GM12878 (cell line): ENCODE measurements around the gene NFU1. TPM values are rescaled to one million over a fixed set of nuclear protein-coding genes. Genes with fewer than 3 reads are reported as not detected.

Experiments used
- ATAC-seq: fragments of 200-7000 bp; cut with Tn5 transposase; 3 replicates; pipeline ENCODE4 v1.9.1; 2020; ENCODE audit warnings: mild to moderate bottlenecking, moderate library complexity
- BruUV-seq: library from RNA; stranded (reverse); fragments of 400-500 nt; replicated peaks from 2 replicates; lab custom pipeline; 2021; lab: Mats Ljungman, UMichigan
- CTCF ChIA-PET: fragments of 300-600 bp; sonication (Branson Sonifier 250); formaldehyde crosslinking; extraction: SDS; loops from one replicate; lab custom pipeline; 2021; ENCODE audit warnings: inconsistent platforms; lab: Yijun Ruan, JAX
- POLR2A ChIA-PET: fragments of 350-600 bp; formaldehyde crosslinking; extraction: SDS; loops from one replicate; lab custom pipeline; 2021; ENCODE audit warnings: inconsistent platforms; lab: Charles Lee
- RAD21 ChIA-PET: fragments of 300-600 bp; sonication (Branson Sonifier 250); formaldehyde crosslinking; loops from one replicate; lab custom pipeline; 2023; ENCODE audit warnings: antibody characterized with exemption; ENCODE audit not compliant: unreplicated experiment; lab: Charles Lee
- SMC1A ChIA-PET: fragments of 300-600 bp; sonication (Branson Sonifier 250); formaldehyde crosslinking; loops from one replicate; lab custom pipeline; 2023; ENCODE audit not compliant: unreplicated experiment, uncharacterized antibody; lab: Charles Lee
- DNase-seq: peaks from one replicate; pipeline ENCODE4 v3.0.0-alpha.2; 2011; ENCODE audit warnings: low read depth, low spot score
- FAIRE-seq: peaks from 3 replicates; lab custom pipeline; 2011; peaks lifted over from hg19 to GRCh38; lab: Jason Lieb, UNC
- H2AFZ ChIP-seq: 2 replicates; pipeline ENCODE4 v1.6.0; 2011; ENCODE audit warnings: low read depth, low read length, control low read depth; ENCODE audit not compliant: control insufficient read depth
- H3K27ac ChIP-seq: 2 replicates; pipeline ENCODE4 v1.5.1; 2011; ENCODE audit warnings: control low read depth; ENCODE audit not compliant: control insufficient read depth, insufficient read depth
- H3K27me3 ChIP-seq, 2 experiments: replicated peaks in 1 of 2; 2 replicates each; pipeline versions ENCODE4 v1.6.0 to v1.6.1; 2011; ENCODE audit warnings: low read length in 1 of 2; ENCODE audit not compliant: control insufficient read depth in 2 of 2, insufficient read depth in 2 of 2
- H3K36me3 ChIP-seq, 2 experiments: 2 replicates each; pipeline ENCODE4 v1.5.1; 2011; ENCODE audit warnings: low read length in 1 of 2; ENCODE audit not compliant: control insufficient read depth in 2 of 2, insufficient read depth in 2 of 2
- H3K4me1 ChIP-seq: 2 replicates; pipeline ENCODE4 v1.6.1; 2011; ENCODE audit warnings: mild to moderate bottlenecking, low read length, moderate library complexity, mixed read lengths; ENCODE audit not compliant: control insufficient read depth, insufficient read depth
- H3K4me2 ChIP-seq: 2 replicates; pipeline ENCODE4 v1.6.0; 2011; ENCODE audit warnings: control low read depth; ENCODE audit not compliant: control insufficient read depth, insufficient read depth
- H3K4me3 ChIP-seq: fragments of 200-600 bp; sonication (generic); 2 replicates; pipeline ENCODE4 v1.5.1; 2016
- H3K79me2 ChIP-seq: 2 replicates; pipeline ENCODE4 v1.6.0; 2011; ENCODE audit warnings: low read length; ENCODE audit not compliant: control insufficient read depth, insufficient read depth
- H3K9ac ChIP-seq: 2 replicates; pipeline ENCODE4 v1.8.0; 2011; ENCODE audit warnings: low read length, control low read depth, mixed read lengths; ENCODE audit not compliant: control insufficient read depth, insufficient read depth
- H3K9me3 ChIP-seq: replicated peaks from 3 replicates; pipeline ENCODE4 v1.5.1; 2011; ENCODE audit warnings: mild to moderate bottlenecking, low read length; ENCODE audit not compliant: control insufficient read depth, insufficient read depth
- H4K20me1 ChIP-seq: 2 replicates; pipeline ENCODE4 v1.6.0; 2011; ENCODE audit not compliant: control insufficient read depth, insufficient read depth
- ATF3 ChIP-seq: IDR thresholded peaks from 2 replicates; pipeline ENCODE4 v1.6.1; 2011; ENCODE audit warnings: low read depth, mild to moderate bottlenecking, low read length, moderate library complexity, borderline replicate concordance; ENCODE audit errors: extremely low read depth
- CEBPZ ChIP-seq: fragments of 150-350 bp; IDR thresholded peaks from 2 replicates; pipeline ENCODE4 v1.6.1; 2016; ENCODE audit warnings: low read depth, low read length
- IKZF1 ChIP-seq: fragments of 450-650 bp; conservative IDR thresholded peaks from 2 replicates; pipeline ENCODE4 v1.6.1; 2017; ENCODE audit warnings: antibody characterized with exemption, mild to moderate bottlenecking
- MLLT1 ChIP-seq: fragments of 450-650 bp; IDR thresholded peaks from 2 replicates; pipeline ENCODE4 v1.6.1; 2016; ENCODE audit warnings: mild to moderate bottlenecking
- MXI1 ChIP-seq: fragments of 150-350 bp; IDR thresholded peaks from 2 replicates; pipeline ENCODE4 v1.6.1; 2011; ENCODE audit warnings: low read depth, mild to moderate bottlenecking, inconsistent platforms, low read length, improper control_type of control experiment
- PAX5 ChIP-seq: IDR thresholded peaks from 2 replicates; pipeline ENCODE4 v1.6.1; 2011; ENCODE audit warnings: low read depth, low read length, borderline replicate concordance
- POLR2AphosphoS5 ChIP-seq: IDR thresholded peaks from 2 replicates; pipeline ENCODE4 v1.6.1; 2011; ENCODE audit warnings: mild to moderate bottlenecking, low read length, inconsistent platforms
- RFX5 ChIP-seq: IDR thresholded peaks from 2 replicates; pipeline ENCODE4 v1.6.1; 2011; ENCODE audit warnings: low read depth, low read length, improper control_type of control experiment
- RUNX3 ChIP-seq: IDR thresholded peaks from 2 replicates; pipeline ENCODE4 v1.6.1; 2012; ENCODE audit warnings: low read length, inconsistent platforms
- SPI1 ChIP-seq: IDR thresholded peaks from 2 replicates; pipeline ENCODE4 v1.6.1; 2011; ENCODE audit warnings: low read depth, mild to moderate bottlenecking, low read length, moderate library complexity, borderline replicate concordance; ENCODE audit not compliant: insufficient read depth
- YBX1 ChIP-seq: fragments of 450-650 bp; IDR thresholded peaks from 2 replicates; pipeline ENCODE4 v1.6.1; 2016; ENCODE audit warnings: antibody characterized with exemption
- ZNF384 ChIP-seq: IDR thresholded peaks from 2 replicates; pipeline ENCODE4 v1.6.1; 2012; ENCODE audit warnings: low read depth, mild to moderate bottlenecking, low read length, improper control_type of control experiment, borderline replicate concordance
- ZNF592 ChIP-seq: fragments of 450-650 bp; IDR thresholded peaks from 2 replicates; pipeline ENCODE4 v1.6.1; 2017; ENCODE audit warnings: mild to moderate bottlenecking, moderate library complexity
- WGBS: methylation state at CpG from one replicate; pipeline ENCODE4 v1.1.6; 2016; ENCODE audit warnings: low lambda C conversion rate; ENCODE audit not compliant: insufficient replicate concordance, insufficient coverage; ENCODE audit errors: missing lambda C conversion rate; 5-methylcytosine and 5-hydroxymethylcytosine counted together
- in situ Hi-C: fragments of 300-500 bp; cut with MboI; formaldehyde crosslinking; loops from 9 replicates; pipeline ENCODE4 v1.14.3; 2018; ENCODE audit warnings: mixed read lengths
- intact Hi-C: fragments of 100-400 bp; cut with micrococcal nuclease; formaldehyde crosslinking; loops from one replicate; pipeline ENCODE4 v1.14.2; 2022; ENCODE audit not compliant: unreplicated experiment
- polyA plus RNA-seq, 11 experiments: library from polyadenylated mRNA; depleted of rRNA in 4 of 11; unstranded in 6 of 11; stranded (reverse) in 5 of 11; fragments of >200 nt; fragmentation: Nextera tagmentation in 4 of 11; fragmentation: Illumina TruSeq in 1 of 11; extraction: Ambion mirVana in 4 of 11; extraction: Trizol in 1 of 11; gene quantifications; 1 replicate in 1 of 11; 2 replicates in 10 of 11; pipeline versions ENCODE4 v1.2.1 to v1.2.3, GENCODE V29; 2011 to 2016; ENCODE audit warnings: inconsistent platforms in 2 of 11, missing spikeins in 2 of 11, low read depth in 1 of 11
- total RNA-seq, 4 experiments: library from RNA; depleted of rRNA in 3 of 4; stranded (reverse); fragments of >200 nt in 3 of 4; fragmentation: Illumina TruSeq in 1 of 4; extraction: Trizol in 1 of 4; gene quantifications; 2 replicates each; pipeline versions ENCODE4 v1.2.1 to v1.2.3, GENCODE V29; 2013 to 2021

The NFU1 gene
- total and polyA plus RNA-seq, 10 of the 15 experiments (the other 5 are each of a cell fraction or from before 2014, with no cell fraction given): 27.3 to 86.0 (median 41.5) TPM

- TF ChIP-seq IKZF1: no peak
- TF ChIP-seq MXI1: no peak
- no peak for TF ChIP-seq POLR2AphosphoS5
- TF ChIP-seq ZNF384: no peak
- TF ChIP-seq CEBPZ: no peak
- TF ChIP-seq ATF3: no peak
- TF ChIP-seq RUNX3: no peak
- no peak for TF ChIP-seq PAX5
These were observed 18.9 kb upstream of the NFU1 start (continued) for GRCh38 chr2:69456154-69456553.

GRCh38 chr2:69454976-69455375 is 17.7 kb upstream of the NFU1 start:
- RAD21 ChIA-PET: no interaction called here
- no TSS peak for BruUV-seq
- no peak overlapping the region for H3K4me2 ChIP-seq
- no peaks in the 10 kb centered on the region for H3K79me2 ChIP-seq
- POLR2A ChIA-PET: no interaction called here
- no peaks in the 10 kb centered on the region for H3K9me3 ChIP-seq
- no peak overlapping the region for H3K9ac ChIP-seq
- FAIRE-seq (no peak), DNase-seq (no peak), ATAC-seq (no peak)
- no peaks in the 10 kb centered on the region for H3K27me3 ChIP-seq
- no peaks in the 10 kb centered on the region for H4K20me1 ChIP-seq
- peaks cover 9% of the 10 kb centered on the region; the same call in 1 of the 2 replicates for H3K4me1 ChIP-seq
- H3K4me3 ChIP-seq: no peak overlapping the region
- no peak overlapping the region for H2AFZ ChIP-seq
- SMC1A ChIA-PET: no interaction called here
- CTCF ChIA-PET: interaction anchor here (2.8 kb wide), 1 partner anchor 18 kb away, joined by 18 read pairs; the partner anchor contains the start of gene NFU1
- no peak overlapping the region for H3K27ac ChIP-seq
- intact Hi-C loops: no loop called here
- in situ Hi-C loops: no loop called here
- 98% methylated on average over 2 of the region's 2 CpGs for WGBS
- no peak for TF ChIP-seq RFX5
- TF ChIP-seq ZNF592: no peak
- TF ChIP-seq MLLT1: no peak
- TF ChIP-seq YBX1: no peak
- no peak for TF ChIP-seq SPI1
- no peaks in the 10 kb centered on the region for H3K36me3 ChIP-seq
